ENCODE measurements around the gene SOCS3. TPM values are rescaled to one million over a fixed set of nuclear protein-coding genes. Genes with fewer than 3 reads are reported as not detected.

SOCS3 gene
- total RNA-seq, 1 donor from 2014 or later, result 66.1 TPM

DNA sequence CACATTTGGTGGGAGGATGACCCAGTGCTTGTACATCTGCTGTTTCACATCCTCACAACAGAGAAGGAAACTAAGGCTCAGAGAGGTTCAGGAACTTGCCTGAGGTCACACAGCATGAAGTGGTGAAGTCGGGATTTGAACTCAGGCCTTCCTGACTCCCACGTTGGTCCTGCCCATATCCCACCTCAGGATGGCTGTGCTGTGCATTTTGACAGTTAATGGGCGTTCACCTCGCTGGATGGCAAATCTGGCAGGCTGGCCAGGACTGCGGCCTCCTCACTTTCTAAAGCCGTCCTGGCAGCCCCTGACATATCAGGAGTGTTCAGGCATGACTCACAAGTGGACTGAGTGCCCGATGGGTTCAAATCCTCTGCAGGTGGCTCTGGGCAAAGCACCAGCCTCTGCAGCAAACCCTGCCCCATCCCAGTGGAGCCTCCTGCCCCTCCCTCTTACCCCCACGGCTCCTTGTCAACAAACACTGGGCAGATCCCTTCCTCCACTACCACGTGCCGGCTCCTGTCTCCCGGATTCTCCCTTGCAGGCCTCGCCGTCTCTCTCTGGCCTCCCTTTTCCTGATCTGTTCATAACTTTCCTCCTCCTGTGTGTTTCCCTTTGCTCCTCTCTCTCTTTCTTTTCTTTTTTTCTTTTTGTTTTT, 29.2 kb downstream of the SOCS3 start:
- DNase-seq (ENCODE audit: low spot score), result no peak

DNA sequence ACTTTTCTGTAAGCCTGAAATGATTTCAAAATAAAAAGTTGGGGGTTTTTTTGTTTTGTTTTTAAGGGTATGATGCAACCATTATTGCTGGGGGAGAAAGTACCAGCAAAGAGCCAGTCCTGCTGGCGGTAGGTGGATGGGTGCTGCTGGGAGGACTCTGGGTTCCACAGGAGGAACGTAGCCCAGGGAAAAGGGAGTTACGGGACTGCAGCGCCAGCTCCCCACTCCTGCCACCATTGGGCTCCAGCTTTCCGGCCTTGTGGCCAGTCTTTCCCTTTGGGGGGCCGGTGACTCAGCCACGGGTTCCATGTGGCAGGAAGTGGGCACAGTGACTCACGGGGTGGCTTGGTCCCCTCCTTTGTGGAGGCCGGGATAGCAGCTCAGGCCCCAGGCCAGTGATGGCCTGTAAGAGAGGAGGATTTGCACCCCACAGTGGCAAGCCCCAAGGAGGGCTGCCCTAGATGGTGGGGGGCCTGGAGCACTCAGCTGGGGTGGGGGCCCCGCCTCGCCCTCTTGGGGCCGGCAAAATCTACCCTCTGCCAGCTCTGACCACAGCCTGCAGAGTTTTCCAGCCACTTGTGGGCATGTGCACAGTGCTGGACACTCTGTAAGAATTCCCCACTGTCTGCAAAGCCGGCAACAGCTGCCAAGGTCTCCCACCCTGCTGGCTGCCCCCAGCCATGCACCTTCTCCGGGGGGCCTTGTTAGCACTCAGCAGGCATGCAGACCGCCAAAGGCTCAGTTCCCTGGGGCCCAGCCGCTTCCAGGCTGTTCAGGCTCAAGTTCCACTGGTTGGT, 30.4 kb downstream of the SOCS3 start:
- no peak for DNase-seq (ENCODE audit: low spot score)

DNA sequence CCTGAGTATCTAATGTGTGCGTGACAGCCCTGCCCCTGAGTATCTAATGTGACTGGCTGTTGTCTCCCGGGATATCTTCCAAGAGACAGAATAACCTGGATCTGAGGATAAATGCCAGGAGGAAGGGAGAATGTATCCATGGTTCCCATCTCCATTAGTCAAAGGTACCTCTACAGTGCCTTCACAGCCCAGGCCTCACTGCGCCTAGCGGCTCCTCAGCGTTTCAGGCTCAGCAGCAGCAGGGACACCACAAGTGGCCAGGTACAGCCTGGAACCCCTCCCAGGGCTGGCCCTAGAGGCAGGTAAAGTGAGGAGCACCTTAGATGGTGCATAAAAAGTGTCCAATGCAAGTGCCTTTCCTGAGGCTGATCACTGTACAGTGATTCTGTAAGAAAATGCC, 32.0 kb downstream of the SOCS3 start:
- DNase-seq (ENCODE audit: low spot score), result no peak

DNA sequence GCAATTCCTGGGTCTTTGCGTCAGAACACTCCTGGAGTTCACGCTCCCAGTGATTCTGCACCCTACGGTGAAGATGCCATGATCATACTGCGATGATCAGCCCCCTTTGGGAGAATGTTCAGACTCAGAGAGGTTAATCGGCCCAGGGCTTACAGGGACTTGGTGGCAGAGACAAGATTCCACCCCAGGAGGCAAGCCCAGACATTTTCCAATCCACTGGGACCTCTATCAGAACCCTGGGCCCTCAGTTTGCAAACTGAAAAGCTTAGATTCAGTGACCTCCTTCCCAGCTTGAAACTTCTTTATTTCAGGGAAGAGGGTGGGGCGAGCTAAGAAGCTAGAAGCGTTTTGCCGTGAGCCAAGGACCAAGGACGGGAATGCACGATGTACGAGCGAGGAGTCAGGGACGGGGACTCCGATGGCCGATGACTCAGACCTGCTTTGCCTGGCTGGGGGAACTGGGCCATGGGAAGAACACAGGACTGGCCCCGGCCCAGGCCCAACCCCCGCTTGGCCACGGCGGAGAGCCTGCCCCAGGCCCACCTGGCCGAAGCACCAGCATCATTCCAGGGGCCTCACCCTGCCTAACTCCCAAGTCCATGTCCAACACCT, 34.7 kb downstream of the SOCS3 start:
- DNase-seq (ENCODE audit: low spot score), result peak; percentile 72

DNA sequence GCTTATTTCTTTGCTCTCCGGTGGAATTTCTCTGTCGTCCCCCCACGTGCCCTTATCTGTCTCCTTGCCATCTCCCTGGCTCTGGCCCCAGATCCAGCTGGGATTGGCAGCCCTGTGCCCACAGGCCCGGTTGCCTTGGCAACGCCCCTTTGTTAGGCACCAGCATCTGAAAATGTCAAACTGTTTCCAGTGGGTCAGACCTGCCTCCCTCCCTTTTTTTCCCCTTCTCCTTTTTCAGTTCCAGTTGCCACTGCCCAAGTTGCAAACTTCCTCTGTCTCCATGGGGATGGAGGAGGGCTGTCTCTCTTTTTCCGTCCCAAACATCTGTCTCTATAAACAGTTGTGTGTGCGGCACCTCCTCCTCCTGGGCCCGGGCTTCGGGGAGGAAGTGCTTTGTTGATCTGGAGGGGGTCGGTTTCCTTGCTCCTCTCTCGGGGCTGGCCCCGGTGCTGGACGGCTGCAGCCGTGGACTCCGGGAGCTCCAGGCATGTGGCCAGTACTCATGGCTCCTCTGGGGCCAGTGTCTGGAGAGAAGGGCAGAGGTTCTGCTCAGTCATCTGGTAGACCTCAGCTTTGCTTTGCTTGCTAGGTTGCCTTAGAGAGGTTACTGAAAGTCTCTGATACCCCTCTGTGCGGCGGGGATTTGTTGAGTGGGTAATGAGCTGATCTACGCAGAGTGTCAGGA, 35.3 kb downstream of the SOCS3 start:
- peak; percentile 80 for DNase-seq (ENCODE audit: low spot score)

DNA sequence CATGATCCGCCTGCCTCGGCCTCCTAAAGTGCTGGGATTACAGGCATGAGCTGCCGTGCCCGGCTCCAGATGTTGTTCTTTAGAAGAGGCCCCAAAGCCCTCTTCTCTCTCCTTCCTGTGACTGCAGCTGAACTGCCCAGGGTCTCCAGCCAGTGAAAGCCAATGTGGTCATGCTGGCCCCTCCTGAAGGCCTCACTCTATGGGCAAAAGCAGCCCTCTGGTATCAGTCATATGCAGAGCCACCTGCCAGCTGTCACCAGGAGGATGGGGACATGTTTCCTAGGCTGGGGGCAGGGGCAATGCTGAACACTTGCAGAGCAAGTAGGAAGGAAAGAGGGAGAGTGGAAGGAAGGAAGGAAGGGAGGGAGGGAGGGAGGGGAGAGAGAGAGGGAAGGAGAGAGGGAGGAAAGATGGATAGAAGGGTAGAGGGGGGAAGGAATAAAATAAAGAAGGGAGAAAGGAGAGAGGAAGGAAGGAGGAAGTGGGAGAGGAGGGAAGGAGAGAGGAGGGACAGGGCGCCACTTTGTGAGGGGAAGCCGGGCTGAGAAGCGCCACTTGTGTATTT, 36.0 kb downstream of the SOCS3 start:
- no peak for DNase-seq (ENCODE audit: low spot score)

DNA sequence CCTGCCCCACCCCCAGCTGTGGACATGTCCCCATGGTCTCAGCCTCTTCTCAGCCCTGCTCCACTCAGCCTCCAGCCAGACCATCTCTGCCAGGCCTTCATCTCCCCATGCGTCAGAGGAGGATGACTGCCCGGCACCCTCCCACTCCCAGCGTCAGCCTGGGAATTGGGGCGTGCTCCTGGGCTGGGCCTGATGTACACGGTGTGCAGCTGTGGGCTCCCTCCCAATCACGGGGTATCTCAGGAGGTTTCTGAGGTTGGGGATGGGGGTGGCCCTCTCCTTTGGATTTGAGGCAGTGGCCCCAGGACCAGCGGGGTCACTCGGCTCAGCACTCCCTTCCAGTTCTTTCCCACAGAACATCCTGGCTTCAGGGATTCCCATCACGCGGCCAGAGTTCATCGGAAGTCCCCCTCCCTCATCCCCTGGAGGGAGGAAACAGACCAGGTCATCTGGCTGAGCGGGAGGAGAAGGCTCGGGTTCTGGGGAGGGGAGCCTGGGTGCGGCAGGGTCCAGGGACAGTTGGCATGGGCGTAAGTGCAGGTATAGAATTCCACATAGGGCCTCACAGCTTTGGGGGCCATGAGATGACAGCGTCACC, 36.9 kb downstream of the SOCS3 start:
- DNase-seq (ENCODE audit: low spot score), result no peak

DNA sequence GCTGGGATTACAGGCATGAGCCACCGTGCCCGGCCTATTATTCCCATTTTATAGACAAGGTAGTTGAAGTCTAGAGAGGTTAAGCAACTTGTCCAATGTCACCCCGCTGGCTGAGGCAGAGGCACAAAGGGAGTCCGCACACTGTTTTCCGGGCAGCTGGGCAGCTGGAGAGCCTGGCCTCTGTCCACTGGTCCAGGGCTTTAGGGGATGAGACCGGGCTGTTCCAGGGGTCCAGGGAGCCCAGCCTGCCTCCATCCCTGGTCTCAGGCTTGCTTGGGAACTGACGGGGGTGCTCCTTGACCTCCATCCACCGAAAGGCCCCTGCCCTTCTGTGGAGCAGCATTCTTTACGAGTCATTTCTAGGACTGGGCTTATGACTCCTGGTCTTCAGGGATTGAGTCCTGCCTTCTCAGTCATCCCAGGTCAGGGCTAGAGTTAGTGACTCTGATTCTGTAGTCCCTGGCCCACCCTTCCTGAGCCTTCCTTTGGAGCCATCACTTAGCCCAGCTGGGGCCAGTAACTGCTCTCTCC, 37.5 kb downstream of the SOCS3 start:
- no peak for DNase-seq (ENCODE audit: low spot score)

DNA sequence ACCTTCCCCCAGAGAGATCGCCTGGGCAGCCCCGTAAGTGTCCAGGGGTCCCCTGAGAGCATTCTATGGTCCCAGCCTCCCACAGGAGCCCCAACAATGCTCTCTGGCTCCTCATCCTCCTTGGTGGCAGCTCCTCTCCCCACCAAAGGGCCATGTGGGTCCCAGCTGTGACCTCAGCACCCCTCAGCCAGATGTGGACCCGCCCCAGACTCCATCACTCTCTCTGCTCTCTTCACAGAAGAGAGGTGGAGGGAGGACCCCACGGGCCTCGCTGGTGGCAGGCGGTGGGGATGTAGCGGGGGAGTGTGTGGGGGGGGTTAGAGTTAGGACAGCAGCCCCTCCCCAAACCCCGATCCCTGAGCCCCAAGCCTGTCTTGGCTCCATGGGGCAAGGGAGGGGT, 41.0 kb downstream of the SOCS3 start:
- DNase-seq (ENCODE audit: low spot score), result no peak

DNA sequence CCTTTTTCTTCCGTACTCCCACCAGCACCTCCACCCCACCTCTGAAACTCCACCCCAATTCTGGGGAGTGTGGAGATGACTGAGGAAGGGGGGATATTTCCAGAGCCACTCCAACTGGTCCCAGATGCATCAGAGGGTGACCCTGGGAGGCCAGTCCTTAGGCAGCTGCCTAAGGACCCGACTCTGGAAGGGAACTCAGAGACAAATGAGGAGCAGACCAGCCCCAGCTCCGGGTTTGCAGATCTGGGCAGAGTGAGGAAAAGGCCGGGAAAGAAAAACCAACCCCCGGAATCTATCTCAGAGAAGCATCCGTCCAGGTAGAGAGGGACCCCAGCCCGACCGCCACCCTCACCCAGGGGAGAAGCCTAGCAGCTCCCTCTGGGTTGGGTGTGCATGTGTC, 41.5 kb downstream of the SOCS3 start:
- DNase-seq (ENCODE audit: low spot score), result no peak

DNA sequence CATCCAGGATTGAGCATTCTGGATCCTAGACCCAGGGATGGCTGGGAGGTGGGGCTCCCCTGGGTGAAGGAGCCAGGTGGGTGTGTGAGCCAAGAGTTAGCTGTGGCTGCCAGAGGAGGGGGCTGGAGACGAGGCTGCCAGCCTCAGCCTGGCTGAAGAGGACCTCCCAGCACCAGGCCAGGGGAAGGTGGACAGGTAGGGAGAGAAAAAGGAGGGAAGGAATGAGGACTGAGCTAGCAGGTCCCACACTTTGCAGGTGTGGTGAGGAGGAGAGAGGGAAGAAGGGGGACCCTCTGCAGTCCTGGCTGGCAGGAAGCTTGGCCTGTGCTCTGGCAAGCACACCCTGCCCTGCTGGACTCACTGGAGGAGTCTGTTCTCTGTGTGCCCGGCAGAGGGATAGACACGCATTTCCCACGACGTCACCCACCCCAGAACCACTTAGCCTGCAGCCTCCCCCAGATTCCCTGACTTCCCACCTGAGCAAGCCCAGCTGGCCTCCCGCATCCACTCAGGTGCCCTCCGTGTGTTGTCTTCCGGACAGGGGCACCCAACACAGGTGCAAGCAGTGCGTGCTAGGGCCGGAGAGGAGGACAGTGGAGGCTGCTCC, 42.0 kb downstream of the SOCS3 start:
- no peak for DNase-seq (ENCODE audit: low spot score)

DNA sequence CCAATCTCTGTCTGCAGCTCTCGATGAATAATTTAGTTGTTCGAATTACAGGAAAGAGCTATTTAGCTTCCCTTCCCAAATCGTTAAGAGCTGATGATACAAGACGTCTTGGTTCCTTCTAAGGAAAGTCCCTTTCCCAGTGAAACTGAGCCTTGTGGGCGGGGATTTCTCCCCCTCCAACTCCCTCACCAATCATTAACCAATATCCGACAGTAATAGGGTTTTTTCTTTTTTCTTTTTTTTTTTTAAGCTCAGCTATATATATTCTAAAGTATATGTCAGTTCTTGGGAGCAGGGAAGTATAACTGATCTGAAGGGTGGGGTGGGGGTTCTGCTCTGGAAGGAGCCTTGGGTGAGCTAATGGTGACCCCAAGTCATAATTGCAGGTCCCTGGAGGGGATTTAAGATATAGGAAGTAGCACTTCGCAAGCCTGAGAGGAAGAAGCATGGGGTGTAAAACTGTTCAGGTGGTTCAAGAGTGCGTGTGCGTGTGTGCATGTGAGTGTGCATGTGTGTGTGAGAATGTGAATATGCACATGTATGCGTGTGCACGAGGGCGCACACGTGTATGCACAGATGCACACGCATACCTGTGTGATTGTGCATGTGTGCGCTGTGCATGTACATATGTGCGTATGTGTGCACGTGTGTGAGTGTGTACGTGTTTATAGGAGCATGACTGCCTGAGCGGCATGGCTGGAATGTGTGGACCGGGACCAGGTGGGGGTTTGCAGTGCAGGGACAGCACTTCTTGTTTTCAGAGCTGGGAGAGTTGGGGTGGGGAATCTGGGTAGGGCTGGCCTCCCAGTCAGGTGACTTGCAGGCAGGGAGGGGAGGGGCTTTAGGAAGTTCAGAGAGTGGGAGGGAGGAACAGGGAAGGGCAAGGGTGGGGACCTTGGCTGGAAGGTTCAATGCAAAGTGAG, 42.7 kb downstream of the SOCS3 start:
- DNase-seq (ENCODE audit: low spot score), result peak; percentile 69

DNA sequence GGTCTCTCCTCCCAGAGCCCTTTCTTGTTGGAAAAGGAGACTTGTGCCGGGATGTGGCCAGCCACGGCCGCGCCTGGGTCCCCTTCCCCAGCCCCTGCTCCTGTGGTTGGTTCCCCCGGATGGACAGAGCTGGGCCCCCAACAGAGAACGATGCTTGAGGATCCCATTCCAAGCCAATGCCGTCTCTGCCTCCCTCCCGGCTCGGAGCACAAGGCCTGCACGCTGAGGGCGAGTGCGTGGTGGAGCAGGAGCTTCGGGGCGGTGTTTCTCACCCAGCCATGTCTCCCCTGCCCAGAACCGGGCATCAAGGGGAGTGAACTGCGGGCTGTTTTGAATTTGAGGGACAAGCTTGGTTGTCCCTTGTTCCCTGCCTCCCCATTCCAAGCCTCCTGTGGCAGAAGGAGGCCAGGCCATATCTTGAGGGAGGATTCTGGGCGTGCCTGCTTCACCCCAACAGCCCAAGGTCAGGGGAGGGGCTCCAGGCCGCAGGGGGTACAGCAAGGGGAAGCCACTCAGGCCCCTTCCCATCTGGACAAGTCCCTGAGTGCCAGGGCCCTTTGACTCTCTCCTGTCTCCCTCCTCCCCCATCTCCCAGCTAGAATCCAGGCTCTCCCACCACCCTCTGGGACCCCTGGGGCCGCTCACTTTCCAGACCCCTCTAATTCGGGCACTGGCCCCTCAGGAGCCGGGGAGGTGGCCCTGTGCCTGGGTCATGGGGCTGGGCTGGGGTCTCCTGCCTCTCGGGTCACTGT, 43.6 kb downstream of the SOCS3 start:
- DNase-seq (ENCODE audit: low spot score), result no peak

DNA sequence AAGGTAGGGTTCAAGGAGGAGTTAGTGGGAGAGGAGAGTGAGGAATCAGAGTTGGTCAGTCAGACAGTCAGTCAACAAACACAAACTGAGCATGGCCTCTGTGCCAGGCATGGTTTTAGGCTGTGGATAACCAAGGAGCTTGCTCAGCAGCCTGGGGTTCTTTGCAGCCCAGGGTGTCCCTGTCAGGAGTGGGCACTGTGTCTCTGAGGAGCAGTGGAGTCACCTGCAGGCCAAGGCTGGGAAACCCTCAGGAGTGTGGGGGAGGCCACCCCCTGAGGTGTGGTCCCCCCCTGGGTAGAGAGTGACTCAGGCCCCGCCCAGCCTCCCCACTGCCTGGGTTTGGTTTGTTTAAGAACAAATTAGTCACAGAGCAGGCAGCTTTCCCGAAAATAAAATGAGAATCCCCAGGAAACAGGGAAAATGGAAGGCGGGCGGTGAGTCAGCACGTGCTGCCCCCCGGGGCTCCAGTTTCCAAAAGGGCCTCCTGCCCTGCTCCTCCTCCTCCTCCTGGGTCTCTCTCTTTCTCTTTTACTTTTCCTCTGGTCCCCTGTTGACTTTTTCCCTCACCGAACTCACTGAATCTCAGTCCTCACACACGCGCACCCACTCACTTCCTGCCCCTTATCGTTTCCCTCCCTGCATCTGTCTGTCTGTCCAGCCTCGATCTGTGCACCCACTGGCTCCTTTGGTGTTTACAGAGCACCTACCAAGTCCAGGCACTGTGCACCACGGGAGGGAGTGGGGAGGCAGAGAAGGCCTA, 44.3 kb downstream of the SOCS3 start:
- DNase-seq (ENCODE audit: low spot score), result peak; percentile 88

DNA sequence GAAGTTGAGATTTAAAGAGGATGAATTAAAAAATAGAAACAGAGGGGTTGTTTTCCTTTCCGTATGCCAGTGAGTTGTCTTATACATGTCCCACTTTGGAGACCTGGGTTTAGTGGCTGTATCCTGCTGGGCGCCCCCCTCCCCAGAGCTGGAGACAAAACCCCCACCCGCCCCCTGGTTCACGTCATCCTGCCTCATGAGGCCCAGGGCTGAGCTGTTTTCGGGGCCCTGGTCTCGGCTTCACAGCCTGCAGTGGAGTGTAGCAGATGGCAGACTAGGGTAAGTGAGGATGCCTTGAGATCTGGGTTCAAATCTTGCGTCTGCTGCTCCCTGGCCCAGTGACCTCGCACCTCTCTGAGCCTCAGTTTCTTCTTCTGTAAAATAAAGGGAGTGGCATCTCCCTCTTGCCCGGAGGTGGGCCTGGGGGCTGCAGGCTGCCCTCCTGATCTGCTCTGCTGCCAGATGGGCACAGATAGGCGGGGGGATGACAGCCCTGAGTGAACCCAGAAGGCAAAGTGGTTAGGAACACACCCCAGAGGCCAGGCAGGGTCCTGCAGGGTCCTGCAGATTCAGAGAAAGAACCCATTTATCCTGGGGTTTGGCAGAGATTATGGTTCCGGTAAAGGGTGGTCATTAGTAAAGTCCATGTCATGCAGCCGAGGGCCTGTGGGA, 45.1 kb downstream of the SOCS3 start:
- DNase-seq (ENCODE audit: low spot score), result no peak

DNA sequence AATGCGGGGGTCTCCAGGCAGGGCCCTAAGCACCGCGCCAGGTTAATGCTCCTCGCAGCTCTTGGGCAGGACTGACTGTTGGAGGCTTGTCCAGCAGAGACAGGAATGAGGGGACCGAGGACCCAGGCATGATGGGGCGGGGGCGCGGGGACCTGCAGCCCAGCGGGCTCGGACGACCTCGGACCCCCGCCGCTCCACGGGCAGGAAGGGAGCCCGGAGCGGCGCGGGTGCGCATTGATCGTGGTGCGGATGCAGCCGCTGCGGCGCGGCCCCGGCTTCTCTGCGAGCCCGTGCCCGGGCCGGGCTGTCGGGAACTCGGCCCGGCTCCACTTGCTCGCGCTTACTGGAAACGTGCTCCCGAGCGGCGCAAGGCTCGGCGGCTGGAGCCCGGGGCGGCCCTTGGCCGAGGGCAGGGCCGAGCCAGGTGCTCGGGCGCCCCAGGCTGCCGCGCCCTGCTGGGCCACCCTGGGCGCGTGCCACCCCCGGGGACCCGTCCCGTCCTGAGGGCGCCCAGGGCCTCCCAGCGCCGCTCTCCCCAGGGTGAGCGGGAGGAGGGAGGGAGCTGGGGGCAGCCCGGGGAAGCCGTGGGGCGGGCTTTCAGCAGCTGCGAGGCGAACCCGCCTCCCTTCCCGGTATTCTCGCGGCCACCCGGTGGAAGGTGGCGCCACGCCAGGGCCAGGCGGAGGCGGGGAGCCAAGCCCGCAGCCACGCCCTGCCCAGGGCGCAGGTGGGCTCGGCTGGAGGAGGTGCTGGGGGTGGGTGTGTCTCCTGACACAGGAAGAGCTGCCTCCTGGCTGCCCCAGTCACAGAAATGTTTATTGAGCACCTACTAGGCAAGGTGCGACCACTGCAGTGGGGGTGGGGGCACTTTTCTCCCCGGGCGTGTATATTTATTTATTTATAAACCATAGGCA, 45.9 kb downstream of the SOCS3 start:
- DNase-seq (ENCODE audit: low spot score), result peak; percentile 89
